AG04450 (cell line): Measurements from ENCODE around the gene HERC3. TPM values are rescaled to one million over a fixed set of nuclear protein-coding genes. Genes with fewer than 3 reads are reported as not detected.

Experiments used
- CTCF ChIA-PET: fragments of 300-600, 350-600 bp; formaldehyde crosslinking; extraction: SDS; loops from one replicate; lab custom pipeline; 2022; ENCODE audit warnings: antibody characterized with exemption, inconsistent platforms; lab: Charles Lee
- POLR2A ChIA-PET: fragments of 350-600 bp; formaldehyde crosslinking; extraction: SDS; loops from one replicate; lab custom pipeline; 2021; ENCODE audit warnings: antibody characterized with exemption, inconsistent platforms; lab: Yijun Ruan, JAX
- DNase-seq: peaks from one replicate; pipeline ENCODE4 v3.0.0-alpha.2; 2011; ENCODE audit warnings: low read depth, low spot score
- H3K27ac ChIP-seq: one replicate; pipeline ENCODE4 v1.5.1; 2012; ENCODE audit warnings: low read depth, low read length, control low read depth
- H3K27me3 ChIP-seq: one replicate; pipeline ENCODE4 v1.6.0; 2012; ENCODE audit warnings: low read length; ENCODE audit not compliant: control insufficient read depth, insufficient read depth
- H3K4me3 ChIP-seq: 2 replicates; pipeline ENCODE4 v1.5.1; 2011; ENCODE audit warnings: mild to moderate bottlenecking, low read depth, low read length, control low read depth
- H3K9me3 ChIP-seq: 2 replicates; pipeline ENCODE4 v1.5.1; 2012; ENCODE audit warnings: low read length; ENCODE audit not compliant: control insufficient read depth, insufficient read depth
- polyA plus RNA-seq: library from polyadenylated mRNA; depleted of rRNA; stranded (reverse); fragments of >200 nt; gene quantifications from 2 replicates; pipeline ENCODE4 v1.2.3, GENCODE V29; 2011
- TF ChIP-seq, protein P1 (sequence below): IDR thresholded peaks from 2 replicates; pipeline ENCODE4 v1.5.1; 2011; ENCODE audit warnings: low read depth, low read length, control low read depth, inconsistent platforms

Gene HERC3
- polyA plus RNA-seq, 1 experiment: 10.3 TPM

DNA sequence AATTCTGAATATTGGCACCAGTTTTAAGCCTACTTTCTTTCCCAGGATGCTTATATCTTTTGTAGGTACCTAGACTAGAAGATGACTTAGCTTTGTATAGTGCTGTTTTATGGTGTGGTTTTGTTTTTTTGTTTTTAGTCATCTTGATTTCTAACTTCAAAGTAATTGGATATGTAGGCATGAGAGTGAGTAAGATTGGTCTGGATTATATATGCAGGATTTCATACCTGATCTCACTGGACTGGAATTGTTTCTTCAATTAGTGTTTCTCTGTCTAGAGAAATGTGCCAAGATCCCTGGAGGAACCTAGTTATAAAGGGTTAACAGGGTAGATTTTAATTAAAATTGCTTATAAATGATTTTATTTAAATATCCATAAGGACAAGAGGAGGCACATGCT is 82.3 kb downstream of the HERC3 start:
- no peak for DNase-seq
- CTCF ChIA-PET: interaction anchor here (2.7 kb wide), 1 partner anchor 12 kb away, joined by 45 read pairs; no protein-coding TSS in a partner anchor
- Histone ChIP-seq H3K4me3 (no peak overlapping the region), H3K27ac (no peak overlapping the region), H3K27me3 (no peaks in the 10 kb centered on the region), H3K9me3 (no peaks in the 10 kb centered on the region)
- TF ChIP-seq, protein P1, sequence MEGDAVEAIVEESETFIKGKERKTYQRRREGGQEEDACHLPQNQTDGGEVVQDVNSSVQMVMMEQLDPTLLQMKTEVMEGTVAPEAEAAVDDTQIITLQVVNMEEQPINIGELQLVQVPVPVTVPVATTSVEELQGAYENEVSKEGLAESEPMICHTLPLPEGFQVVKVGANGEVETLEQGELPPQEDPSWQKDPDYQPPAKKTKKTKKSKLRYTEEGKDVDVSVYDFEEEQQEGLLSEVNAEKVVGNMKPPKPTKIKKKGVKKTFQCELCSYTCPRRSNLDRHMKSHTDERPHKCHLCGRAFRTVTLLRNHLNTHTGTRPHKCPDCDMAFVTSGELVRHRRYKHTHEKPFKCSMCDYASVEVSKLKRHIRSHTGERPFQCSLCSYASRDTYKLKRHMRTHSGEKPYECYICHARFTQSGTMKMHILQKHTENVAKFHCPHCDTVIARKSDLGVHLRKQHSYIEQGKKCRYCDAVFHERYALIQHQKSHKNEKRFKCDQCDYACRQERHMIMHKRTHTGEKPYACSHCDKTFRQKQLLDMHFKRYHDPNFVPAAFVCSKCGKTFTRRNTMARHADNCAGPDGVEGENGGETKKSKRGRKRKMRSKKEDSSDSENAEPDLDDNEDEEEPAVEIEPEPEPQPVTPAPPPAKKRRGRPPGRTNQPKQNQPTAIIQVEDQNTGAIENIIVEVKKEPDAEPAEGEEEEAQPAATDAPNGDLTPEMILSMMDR: no peak
- POLR2A ChIA-PET: no interaction called here

DNA sequence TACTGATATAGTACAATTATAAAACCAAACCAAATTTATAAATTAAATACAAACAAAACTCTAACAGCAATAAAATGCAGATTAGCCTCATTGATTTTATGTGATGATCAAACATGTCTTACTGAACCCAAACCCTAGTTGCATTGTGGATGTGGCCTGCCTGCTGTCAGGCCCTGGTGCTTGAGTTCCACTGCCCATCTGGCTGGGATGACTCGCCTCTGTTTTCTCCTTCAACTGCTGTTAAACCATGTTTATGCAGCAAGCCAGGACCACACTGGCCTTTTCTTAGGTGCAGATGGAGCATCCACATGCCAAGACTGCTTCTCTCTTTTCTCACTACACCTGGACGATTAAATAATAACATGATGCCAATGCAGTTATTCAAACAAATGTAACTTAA is 82.7 kb downstream of the HERC3 start:
- DNase-seq: no peak
- Histone ChIP-seq H3K4me3 (no peak overlapping the region), H3K9me3 (no peaks in the 10 kb centered on the region), H3K27ac (no peak overlapping the region), H3K27me3 (no peaks in the 10 kb centered on the region)
- TF ChIP-seq, protein P1: no peak
- ChIA-PET CTCF (no interaction called here), POLR2A (no interaction called here)

DNA sequence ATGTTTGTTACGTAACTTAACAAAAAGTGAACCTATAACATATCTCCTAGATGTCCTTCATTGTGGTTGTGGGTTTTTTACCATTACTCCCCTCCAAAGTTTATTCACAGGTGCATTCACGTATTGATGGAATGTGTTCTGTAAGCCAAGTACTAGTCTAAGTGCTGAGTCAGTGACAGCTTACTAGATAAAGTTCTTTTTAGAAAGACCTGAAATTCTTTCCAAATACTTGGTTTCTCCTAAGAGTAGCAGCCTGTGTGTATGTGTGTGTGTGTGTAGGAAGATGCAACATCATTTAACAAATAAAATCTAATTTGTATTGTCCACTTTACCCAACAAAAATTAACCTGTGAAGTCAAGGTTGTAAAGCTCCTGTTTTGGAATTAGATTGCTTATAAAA is 83.3 kb downstream of the HERC3 start:
- Histone ChIP-seq H3K4me3 (no peak overlapping the region), H3K27ac (no peak overlapping the region), H3K27me3 (no peaks in the 10 kb centered on the region), H3K9me3 (no peaks in the 10 kb centered on the region)
- TF ChIP-seq, protein P1: no peak
- CTCF ChIA-PET: interaction anchor here (0.6 to 1.0 kb wide), 3 partner anchors 11 to 136 kb away, joined by 3 read pairs; no protein-coding TSS in a partner anchor
- no peak for DNase-seq
- POLR2A ChIA-PET: interaction anchor here (0.8 kb wide), 1 partner anchor 30 kb away, joined by 3 read pairs; no protein-coding TSS in a partner anchor

DNA sequence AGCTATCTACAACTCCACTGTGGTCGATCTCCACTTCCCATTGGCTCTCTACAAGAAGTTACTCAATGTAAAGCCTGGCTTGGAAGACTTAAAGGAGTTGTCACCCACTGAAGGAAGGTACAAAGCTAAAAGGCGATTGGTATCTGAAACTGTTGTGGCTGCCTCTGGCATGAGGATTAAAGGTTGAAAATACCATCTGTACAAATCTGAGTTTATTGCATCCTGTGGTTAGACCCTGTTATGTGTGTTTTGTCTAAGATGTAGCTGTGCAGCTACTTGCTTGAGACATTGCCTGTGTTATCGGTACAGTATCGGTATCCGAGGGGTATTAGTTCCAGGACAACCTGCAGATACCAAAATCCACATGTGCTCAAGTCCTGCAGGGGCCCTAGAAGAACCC is 88.9 kb downstream of the HERC3 start:
- TF ChIP-seq, protein P1: no peak
- ChIA-PET CTCF (interaction anchor here (1.1 kb wide), 1 partner anchor 8 kb away, joined by 6 read pairs; no protein-coding TSS in a partner anchor), POLR2A (no interaction called here)
- DNase-seq: no peak
- Histone ChIP-seq H3K27ac (no peak overlapping the region), H3K4me3 (no peak overlapping the region), H3K9me3 (no peaks in the 10 kb centered on the region), H3K27me3 (no peaks in the 10 kb centered on the region)

DNA sequence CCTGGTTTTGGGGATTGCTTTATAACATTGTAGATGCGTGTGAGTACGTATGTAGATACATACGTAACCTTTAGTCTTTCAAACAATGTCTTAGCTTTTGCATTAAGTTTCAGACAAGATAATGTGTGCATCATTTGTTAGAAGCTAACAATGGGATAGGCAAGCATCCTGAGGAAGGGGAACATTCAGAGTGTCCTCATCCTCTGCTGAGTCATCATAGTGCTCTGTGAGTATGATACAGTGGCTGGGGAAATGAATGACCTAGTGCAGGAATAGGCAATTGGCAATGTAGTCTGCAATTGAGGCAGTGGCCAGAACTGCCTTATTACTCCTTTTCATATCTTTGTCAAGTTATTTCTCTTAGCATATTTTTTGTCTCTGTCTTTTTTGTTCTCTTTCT is 98.1 kb downstream of the HERC3 start:
- ChIA-PET CTCF (interaction anchor here (1.5 to 1.9 kb wide), 2 partner anchors 16 to 17 kb away, joined by 4 to 7 read pairs; no protein-coding TSS in a partner anchor), POLR2A (no interaction called here)
- Histone ChIP-seq H3K4me3 (no peak overlapping the region), H3K27me3 (no peaks in the 10 kb centered on the region), H3K27ac (no peak overlapping the region), H3K9me3 (no peaks in the 10 kb centered on the region)
- TF ChIP-seq, protein P1: no peak
- DNase-seq: no peak
